Osteoblast (primary cell): ENCODE measurements around the gene PRPF4. TPM values are rescaled to one million over a fixed set of nuclear protein-coding genes. Genes with fewer than 3 reads are reported as not detected.
"Not testable (repeated sequence)": the region's sequence is repeated elsewhere in the genome, so short reads cannot be mapped to it uniquely, and the experiment has no call there.

Source experiments
- DNase-seq: peaks from one replicate; pipeline ENCODE4 v3.0.0; 2011; ENCODE audit warnings: low spot score, mixed read lengths; ENCODE audit not compliant: insufficient read length; ENCODE audit errors: missing footprints
- H2AFZ ChIP-seq: 2 replicates; pipeline ENCODE4 v1.6.0; 2011; ENCODE audit warnings: mild to moderate bottlenecking, low read length
- H3K27ac ChIP-seq: 2 replicates; pipeline ENCODE4 v1.5.1; 2011; ENCODE audit warnings: mild to moderate bottlenecking, low read depth, low read length, moderate library complexity
- H3K27me3 ChIP-seq: 2 replicates; pipeline ENCODE4 v1.6.0; 2012; ENCODE audit warnings: mild to moderate bottlenecking, control low read depth, inconsistent platforms, low read length, moderate library complexity; ENCODE audit not compliant: insufficient read depth
- H3K36me3 ChIP-seq: 2 replicates; pipeline ENCODE4 v1.5.1; 2011; ENCODE audit warnings: mild to moderate bottlenecking, low read length, control low read depth, moderate library complexity; ENCODE audit not compliant: insufficient read depth
- H3K4me1 ChIP-seq: 2 replicates; pipeline ENCODE4 v1.5.1; 2011; ENCODE audit warnings: mild to moderate bottlenecking, low read length, control low read depth, moderate library complexity; ENCODE audit not compliant: insufficient read depth
- H3K4me2 ChIP-seq: 2 replicates; pipeline ENCODE4 v1.6.0; 2011; ENCODE audit warnings: mild to moderate bottlenecking, low read length; ENCODE audit not compliant: insufficient read depth
- H3K4me3 ChIP-seq: fragments of 200-600 bp; sonication (generic); 3 replicates; pipeline ENCODE4 v1.5.1; 2012; ENCODE audit warnings: mild to moderate bottlenecking, low read length, inconsistent platforms; ENCODE audit not compliant: insufficient read depth
- H3K79me2 ChIP-seq: 2 replicates; pipeline ENCODE4 v1.6.0; 2012; ENCODE audit warnings: mild to moderate bottlenecking, low read length, control low read depth, inconsistent platforms; ENCODE audit not compliant: insufficient read depth
- H3K9me3 ChIP-seq: 2 replicates; pipeline ENCODE4 v1.5.1; 2011; ENCODE audit warnings: low read depth, low read length, control low read depth
- H4K20me1 ChIP-seq: 2 replicates; pipeline ENCODE4 v1.6.0; 2012; ENCODE audit warnings: mild to moderate bottlenecking, low read length, control low read depth; ENCODE audit not compliant: insufficient read depth
- total RNA-seq: library from RNA; depleted of rRNA; stranded (reverse); fragments of >200 nt; gene quantifications from 2 replicates; pipeline ENCODE4 v1.2.3, GENCODE V29; 2012
- TF ChIP-seq, protein P1 (sequence below): IDR thresholded peaks from 2 replicates; pipeline ENCODE4 v1.5.1; 2011; ENCODE audit warnings: mild to moderate bottlenecking, low read depth, low read length, moderate library complexity; ENCODE audit errors: extremely low read depth

PRPF4 gene
- total RNA-seq, 1 donor = 18.1 TPM

- TF ChIP-seq, protein P1, sequence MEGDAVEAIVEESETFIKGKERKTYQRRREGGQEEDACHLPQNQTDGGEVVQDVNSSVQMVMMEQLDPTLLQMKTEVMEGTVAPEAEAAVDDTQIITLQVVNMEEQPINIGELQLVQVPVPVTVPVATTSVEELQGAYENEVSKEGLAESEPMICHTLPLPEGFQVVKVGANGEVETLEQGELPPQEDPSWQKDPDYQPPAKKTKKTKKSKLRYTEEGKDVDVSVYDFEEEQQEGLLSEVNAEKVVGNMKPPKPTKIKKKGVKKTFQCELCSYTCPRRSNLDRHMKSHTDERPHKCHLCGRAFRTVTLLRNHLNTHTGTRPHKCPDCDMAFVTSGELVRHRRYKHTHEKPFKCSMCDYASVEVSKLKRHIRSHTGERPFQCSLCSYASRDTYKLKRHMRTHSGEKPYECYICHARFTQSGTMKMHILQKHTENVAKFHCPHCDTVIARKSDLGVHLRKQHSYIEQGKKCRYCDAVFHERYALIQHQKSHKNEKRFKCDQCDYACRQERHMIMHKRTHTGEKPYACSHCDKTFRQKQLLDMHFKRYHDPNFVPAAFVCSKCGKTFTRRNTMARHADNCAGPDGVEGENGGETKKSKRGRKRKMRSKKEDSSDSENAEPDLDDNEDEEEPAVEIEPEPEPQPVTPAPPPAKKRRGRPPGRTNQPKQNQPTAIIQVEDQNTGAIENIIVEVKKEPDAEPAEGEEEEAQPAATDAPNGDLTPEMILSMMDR = no peak
Measured at GRCh38 chr9:113244556-113244955, 30.9 kb upstream of the PRPF4 start.

DNA sequence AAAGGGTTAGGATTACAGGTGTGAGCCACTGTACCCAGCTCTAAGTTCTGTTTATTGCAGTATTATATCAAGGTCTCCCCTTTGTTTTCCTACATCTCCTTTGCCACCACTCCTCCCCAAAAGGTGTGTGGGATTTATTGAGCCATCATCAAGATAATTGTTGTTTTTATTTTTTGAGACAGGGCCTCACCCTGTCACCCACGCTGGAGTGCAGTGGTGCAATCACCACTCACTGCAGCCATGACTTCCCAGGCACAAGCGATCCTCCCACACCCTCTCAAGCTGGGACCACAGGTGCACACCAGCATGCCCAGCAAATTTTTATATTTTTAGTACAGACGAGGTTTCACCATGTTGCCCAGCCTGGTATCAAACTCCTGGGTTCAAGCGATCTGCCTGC lies 29.6 kb upstream of the PRPF4 start:
- Histone ChIP-seq H3K27ac (no peak overlapping the region), H3K27me3 (no peaks in the 10 kb centered on the region), H3K36me3 (no peaks in the 10 kb centered on the region), H3K79me2 (peaks cover 34% of the 10 kb centered on the region), H2AFZ (no peak overlapping the region), H3K4me2 (no peak overlapping the region), H3K9me3 (no peaks in the 10 kb centered on the region), H4K20me1 (peaks cover 6% of the 10 kb centered on the region), H3K4me1 (no peaks in the 10 kb centered on the region), H3K4me3 (no peak overlapping the region)
- TF ChIP-seq, protein P1 = no peak
- no peak for DNase-seq

More at GRCh38 chr9:113244556-113244955, 30.9 kb upstream of the PRPF4 start:
- Histone ChIP-seq H4K20me1 (peaks cover 9% of the 10 kb centered on the region), H2AFZ (no peak overlapping the region), H3K9me3 (no peaks in the 10 kb centered on the region), H3K27ac (no peak overlapping the region), H3K4me1 (no peaks in the 10 kb centered on the region), H3K79me2 (peaks cover 34% of the 10 kb centered on the region), H3K36me3 (no peaks in the 10 kb centered on the region), H3K4me2 (no peak overlapping the region), H3K27me3 (no peaks in the 10 kb centered on the region), H3K4me3 (no peak overlapping the region)
- DNase-seq = no peak

DNA sequence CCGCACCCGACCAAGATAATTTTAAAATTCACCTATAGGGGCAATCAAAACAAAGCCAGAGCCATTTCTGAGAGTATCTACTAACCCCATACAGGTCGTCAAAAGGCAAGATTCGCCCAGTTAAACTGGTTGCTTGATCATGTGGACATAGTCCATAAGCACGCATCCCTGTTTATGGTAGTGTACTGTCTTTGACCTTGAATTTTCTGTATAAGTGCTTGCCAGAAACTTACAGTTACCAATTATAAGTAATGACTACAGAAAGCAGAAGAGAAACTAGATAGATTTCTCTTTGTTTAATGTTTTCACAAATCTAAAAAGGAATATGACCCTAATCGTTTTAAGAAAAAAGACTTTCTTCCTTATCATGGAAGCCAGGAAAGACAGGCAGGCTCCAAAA lies 28.5 kb upstream of the PRPF4 start:
- peaks cover 3% of the 10 kb centered on the region for H4K20me1 ChIP-seq
- no peaks in the 10 kb centered on the region for H3K36me3 ChIP-seq
- H3K9me3 ChIP-seq = no peaks in the 10 kb centered on the region
- no peaks in the 10 kb centered on the region for H3K27me3 ChIP-seq
- no peak overlapping the region for H2AFZ ChIP-seq
- DNase-seq = no peak
- no peak overlapping the region for H3K27ac ChIP-seq
- TF ChIP-seq, protein P1 = no peak
- no peak overlapping the region for H3K4me3 ChIP-seq
- peaks cover 32% of the 10 kb centered on the region for H3K79me2 ChIP-seq
- no peaks in the 10 kb centered on the region for H3K4me1 ChIP-seq
- no peak overlapping the region for H3K4me2 ChIP-seq

DNA sequence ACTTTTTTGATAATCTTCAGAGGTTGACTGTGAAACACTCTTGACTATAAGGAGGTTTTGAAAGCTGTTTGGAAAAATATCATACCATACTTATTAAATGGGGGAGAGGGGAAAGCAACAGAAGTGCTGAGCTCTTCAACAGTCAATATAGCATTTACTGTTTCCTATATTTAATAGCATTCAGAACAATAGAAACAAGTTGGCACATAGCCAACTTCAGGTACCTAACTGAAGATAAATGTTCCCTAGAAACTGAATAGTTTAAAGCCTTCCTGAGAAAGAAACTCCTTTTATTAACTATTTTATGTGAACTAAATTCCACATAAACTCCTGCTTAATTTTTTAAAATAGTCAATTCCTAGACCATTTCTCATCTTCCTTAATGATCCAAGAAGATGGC lies 27.8 kb upstream of the PRPF4 start:
- DNase-seq = no peak
- peaks cover 30% of the 10 kb centered on the region for H3K79me2 ChIP-seq

GRCh38 chr9:113249661-113250060 lies 25.8 kb upstream of the PRPF4 start:
- H4K20me1 ChIP-seq, H3K27ac ChIP-seq, H3K4me1 ChIP-seq, H3K36me3 ChIP-seq, H3K9me3 ChIP-seq, H3K4me3 ChIP-seq, H2AFZ ChIP-seq, H3K4me2 ChIP-seq, DNase-seq, H3K27me3 ChIP-seq: not testable (repeated sequence)
- H3K79me2 ChIP-seq = peaks cover 26% of the 10 kb centered on the region

More for the DNA sequence above, 27.8 kb upstream of the PRPF4 start:
- no peaks in the 10 kb centered on the region for H3K27me3 ChIP-seq
- H3K36me3 ChIP-seq = no peaks in the 10 kb centered on the region
- H3K27ac ChIP-seq = no peak overlapping the region
- H3K4me2 ChIP-seq = no peak overlapping the region
- TF ChIP-seq, protein P1 = no peak
- no peak overlapping the region for H3K4me3 ChIP-seq
- H4K20me1 ChIP-seq = peaks cover 3% of the 10 kb centered on the region
- no peak overlapping the region for H2AFZ ChIP-seq
- H3K4me1 ChIP-seq = no peaks in the 10 kb centered on the region
- no peaks in the 10 kb centered on the region for H3K9me3 ChIP-seq
